HG02981 (cell line): ENCODE data around the gene ECM1.

ENCODE experiments used
- ATAC-seq: cut with Tn5 transposase; IDR thresholded peaks from one replicate; pipeline ENCODE4 v1.9.1; 2021; ENCODE audit warnings: mild to moderate bottlenecking, moderate library complexity; ENCODE audit not compliant: unreplicated experiment

The ECM1 gene

DNA sequence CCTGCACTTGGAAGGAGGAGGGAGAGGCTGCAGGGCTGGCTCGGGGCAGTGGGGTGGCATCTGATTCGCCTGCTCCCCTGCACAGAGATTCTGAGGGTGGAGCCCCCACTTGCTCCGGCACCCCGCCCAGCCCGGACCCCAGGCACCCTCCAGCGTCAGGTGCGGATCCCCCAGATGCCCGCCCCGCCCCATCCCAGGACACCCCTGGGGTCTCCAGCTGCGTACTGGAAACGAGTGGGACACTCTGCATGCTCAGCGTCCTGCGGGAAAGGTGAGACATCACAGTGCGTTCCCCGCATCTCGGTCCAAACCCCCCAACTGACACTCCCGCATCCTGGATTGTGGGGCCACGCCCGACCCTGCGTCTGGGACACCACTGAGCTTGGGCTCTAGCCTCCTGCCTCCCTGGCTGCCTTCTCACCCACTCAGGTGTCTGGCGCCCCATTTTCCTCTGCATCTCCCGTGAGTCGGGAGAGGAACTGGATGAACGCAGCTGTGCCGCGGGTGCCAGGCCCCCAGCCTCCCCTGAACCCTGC is 49.2 kb downstream of the ECM1 start:
- no peak for ATAC-seq

DNA sequence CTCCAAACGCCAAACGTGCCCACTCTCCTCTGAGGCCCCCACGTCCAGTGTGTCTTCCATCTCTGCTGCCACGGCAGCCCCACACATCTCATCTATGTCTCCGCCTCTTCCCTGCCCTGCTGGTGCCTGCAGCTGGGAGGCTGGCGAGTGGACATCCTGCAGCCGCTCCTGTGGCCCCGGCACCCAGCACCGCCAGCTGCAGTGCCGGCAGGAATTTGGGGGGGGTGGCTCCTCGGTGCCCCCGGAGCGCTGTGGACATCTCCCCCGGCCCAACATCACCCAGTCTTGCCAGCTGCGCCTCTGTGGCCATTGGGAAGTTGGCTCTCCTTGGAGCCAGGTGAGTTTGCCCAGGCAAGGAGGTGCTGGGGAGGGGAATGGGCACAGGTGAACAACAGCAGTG is 49.9 kb downstream of the ECM1 start:
- no peak for ATAC-seq

DNA sequence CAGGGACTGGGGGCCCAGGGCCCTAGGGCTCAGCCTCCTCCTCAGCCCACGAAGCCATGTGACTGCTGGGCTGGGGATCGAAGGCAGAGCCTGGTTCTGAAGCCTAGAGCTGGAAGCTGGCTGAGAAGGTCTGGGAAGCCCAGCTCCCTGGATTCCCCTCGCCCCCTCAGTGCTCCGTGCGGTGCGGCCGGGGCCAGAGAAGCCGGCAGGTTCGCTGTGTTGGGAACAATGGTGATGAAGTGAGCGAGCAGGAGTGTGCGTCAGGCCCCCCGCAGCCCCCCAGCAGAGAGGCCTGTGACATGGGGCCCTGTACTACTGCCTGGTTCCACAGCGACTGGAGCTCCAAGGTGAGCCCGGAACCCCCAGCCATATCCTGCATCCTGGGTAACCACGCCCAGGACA is 50.4 kb downstream of the ECM1 start:
- no peak for ATAC-seq

GRCh38 chr1:150558761-150559655 is 51.1 kb downstream of the ECM1 start:
- ATAC-seq: no peak

- ATAC-seq: no peak
These were observed 51.7 kb downstream of the ECM1 start for GRCh38 chr1:150559656-150560010.

DNA sequence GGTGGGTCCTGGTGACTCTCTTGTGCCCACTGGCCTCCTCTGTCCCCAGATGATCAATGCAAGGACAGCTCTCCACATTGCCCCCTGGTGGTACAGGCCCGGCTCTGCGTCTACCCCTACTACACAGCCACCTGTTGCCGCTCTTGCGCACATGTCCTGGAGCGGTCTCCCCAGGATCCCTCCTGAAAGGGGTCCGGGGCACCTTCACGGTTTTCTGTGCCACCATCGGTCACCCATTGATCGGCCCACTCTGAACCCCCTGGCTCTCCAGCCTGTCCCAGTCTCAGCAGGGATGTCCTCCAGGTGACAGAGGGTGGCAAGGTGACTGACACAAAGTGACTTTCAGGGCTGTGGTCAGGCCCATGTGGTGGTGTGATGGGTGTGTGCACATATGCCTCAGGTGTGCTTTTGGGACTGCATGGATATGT is 52.1 kb downstream of the ECM1 start:
- ATAC-seq: no peak

DNA sequence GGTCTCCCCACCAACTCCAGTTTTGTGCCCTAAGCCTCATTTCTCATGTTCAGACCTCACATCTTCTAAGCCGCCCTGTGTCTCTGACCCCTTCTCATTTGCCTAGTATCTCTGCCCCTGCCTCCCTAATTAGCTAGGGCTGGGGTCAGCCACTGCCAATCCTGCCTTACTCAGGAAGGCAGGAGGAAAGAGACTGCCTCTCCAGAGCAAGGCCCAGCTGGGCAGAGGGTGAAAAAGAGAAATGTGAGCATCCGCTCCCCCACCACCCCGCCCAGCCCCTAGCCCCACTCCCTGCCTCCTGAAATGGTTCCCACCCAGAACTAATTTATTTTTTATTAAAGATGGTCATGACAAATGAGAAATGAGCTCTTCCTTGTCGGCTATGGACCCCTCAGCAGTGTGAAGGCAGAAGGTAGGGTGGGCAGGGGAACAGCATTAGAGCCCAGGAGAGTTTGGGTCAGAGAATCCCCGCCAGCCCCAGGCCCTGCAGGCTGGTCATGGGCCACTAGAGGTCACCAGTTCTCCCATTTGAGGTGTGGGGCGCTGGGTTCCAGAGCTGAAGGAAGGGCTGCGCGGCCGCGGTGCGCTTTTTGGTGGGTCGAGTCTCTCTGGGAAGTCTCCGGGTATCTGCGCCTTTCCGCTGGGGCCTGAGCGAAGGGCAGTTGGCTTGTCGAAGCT is 52.8 kb downstream of the ECM1 start:
- ATAC-seq: no peak

- ATAC-seq: no peak
These were observed 53.5 kb downstream of the ECM1 start for GRCh38 chr1:150561254-150561973.

- ATAC-seq: peak; percentile 37
These were observed 54.1 kb downstream of the ECM1 start for GRCh38 chr1:150561974-150562445.

GRCh38 chr1:150562446-150563339 is 54.8 kb downstream of the ECM1 start:
- peak; percentile 30 for ATAC-seq
